ENCODE measurements around the gene RBM8A.

The RBM8A gene

GRCh38 chr1:145916745-145917144, 10.5 kb downstream of the RBM8A start:
- no peak for DNase-seq (ENCODE audit: low spot score)

GRCh38 chr1:145912128-145912641, 15.1 kb downstream of the RBM8A start:
- no peak for DNase-seq (ENCODE audit: low spot score)

GRCh38 chr1:145908653-145909052, 18.6 kb downstream of the RBM8A start:
- DNase-seq (ENCODE audit: low spot score), result no peak

- no peak for DNase-seq (ENCODE audit: low spot score)
Measured at GRCh38 chr1:145906954-145907753, 20.1 kb downstream of the RBM8A start.

- no peak for DNase-seq (ENCODE audit: low spot score)
Measured at GRCh38 chr1:145901312-145902021, 25.8 kb downstream of the RBM8A start.

- DNase-seq (ENCODE audit: low spot score), result no peak
Measured at GRCh38 chr1:145898756-145899155, 28.5 kb downstream of the RBM8A start.

GRCh38 chr1:145897969-145898368, 29.3 kb downstream of the RBM8A start:
- DNase-seq (ENCODE audit: low spot score), result no peak

- no peak for DNase-seq (ENCODE audit: low spot score)
Measured at GRCh38 chr1:145895471-145895870, 31.8 kb downstream of the RBM8A start.

- no peak for DNase-seq (ENCODE audit: low spot score)
Measured at GRCh38 chr1:145893306-145894055, 33.8 kb downstream of the RBM8A start.

GRCh38 chr1:145892486-145893087, 34.7 kb downstream of the RBM8A start:
- no peak for DNase-seq (ENCODE audit: low spot score)

- peak; percentile 86 for DNase-seq (ENCODE audit: low spot score)
Measured at GRCh38 chr1:145891587-145892485, 35.4 kb downstream of the RBM8A start.

GRCh38 chr1:145891143-145891542, 36.1 kb downstream of the RBM8A start:
- peak; percentile 21 for DNase-seq (ENCODE audit: low spot score)

GRCh38 chr1:145889722-145890121, 37.6 kb downstream of the RBM8A start:
- DNase-seq (ENCODE audit: low spot score), result no peak

- DNase-seq (ENCODE audit: low spot score), result no peak
Measured at GRCh38 chr1:145887631-145888030, 39.7 kb downstream of the RBM8A start.

- no peak for DNase-seq (ENCODE audit: low spot score)
Measured at GRCh38 chr1:145886816-145887215, 40.5 kb downstream of the RBM8A start.

GRCh38 chr1:145886390-145886789, 40.9 kb downstream of the RBM8A start:
- no peak for DNase-seq (ENCODE audit: low spot score)

GRCh38 chr1:145885738-145886287, 41.5 kb downstream of the RBM8A start, which contains the start of gene ANKRD35:
Gene ANKRD35 (minus strand): TSS chr1:145885866. CDS start chr1:145885758, 108 bp downstream.
- peak; percentile 94 for DNase-seq (ENCODE audit: low spot score)

- DNase-seq (ENCODE audit: low spot score), result peak; percentile 64
Measured at GRCh38 chr1:145884675-145885074, 42.6 kb downstream of the RBM8A start.

GRCh38 chr1:145879775-145880174, 47.5 kb downstream of the RBM8A start:
- no peak for DNase-seq (ENCODE audit: low spot score)

GRCh38 chr1:145878724-145879123, 48.6 kb downstream of the RBM8A start:
- DNase-seq (ENCODE audit: low spot score), result no peak
